Measurements from ENCODE around the gene KCNMB2.
"Not testable (repeated sequence)": the region's sequence is repeated elsewhere in the genome, so short reads cannot be mapped to it uniquely, and the experiment has no call there.

Gene KCNMB2

DNA sequence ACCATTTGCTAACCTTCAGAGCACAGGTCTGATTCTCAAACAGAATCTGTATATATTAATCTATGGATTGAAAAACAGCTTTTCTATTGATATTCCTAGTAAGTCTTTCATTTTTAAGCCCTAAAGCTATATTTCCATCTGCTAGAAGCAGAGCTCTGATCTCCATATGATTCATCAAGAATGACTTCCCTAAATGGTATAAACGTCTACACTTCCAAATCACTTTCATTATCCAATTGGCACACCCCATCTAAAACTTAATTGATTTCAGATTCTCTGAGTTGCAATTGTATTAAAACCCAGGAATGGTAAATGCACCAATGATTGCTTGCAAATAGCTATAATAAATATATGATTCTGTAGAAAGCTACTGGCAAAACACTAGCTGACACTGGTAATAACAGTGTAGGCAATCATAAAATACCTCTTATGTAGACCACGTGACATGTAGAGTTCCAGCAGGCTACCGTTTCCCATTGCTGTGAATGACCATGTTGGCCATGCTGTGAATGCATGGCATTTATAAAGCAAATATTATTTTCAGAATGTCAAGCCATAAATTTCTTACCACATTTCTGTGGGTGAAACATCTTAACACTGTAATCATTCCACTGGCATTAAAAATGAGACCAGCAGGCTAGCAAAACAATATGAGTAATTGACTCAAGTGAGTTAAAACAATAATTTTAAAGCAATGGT, 309.3 kb downstream of the KCNMB2 start:
- Histone ChIP-seq H3K9me3 (ENCODE audit: low read length) (no peaks in the 10 kb centered on the region), H3K4me3 (ENCODE audit: low read length) (no peak overlapping the region), H3K4me1 (ENCODE audit: insufficient read depth, low read length) (no peaks in the 10 kb centered on the region), H3K36me3 (ENCODE audit: insufficient read depth, low read length) (no peaks in the 10 kb centered on the region), H2AFZ (ENCODE audit: low read depth, low read length) (no peak overlapping the region), H3K27me3 (ENCODE audit: insufficient read depth, low read length) (no peaks in the 10 kb centered on the region)

DNA sequence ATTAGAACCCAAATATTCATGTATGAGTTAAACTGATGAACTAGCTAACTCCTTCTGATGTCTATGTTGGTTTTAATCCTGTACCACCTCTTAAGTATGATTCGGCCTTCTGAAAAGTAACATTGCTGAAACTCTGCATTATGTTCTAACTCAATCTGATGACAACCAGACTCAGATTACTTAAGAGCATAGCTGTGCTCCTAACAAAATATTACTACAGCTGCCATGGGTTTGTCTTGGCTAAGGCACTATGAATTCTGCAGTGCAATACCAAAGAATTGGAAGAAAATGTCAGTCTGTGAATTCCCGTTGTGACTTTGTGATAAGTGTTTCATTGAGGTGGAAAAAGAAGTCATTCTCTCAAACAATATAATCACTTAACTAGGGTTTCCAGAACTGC, 311.0 kb downstream of the KCNMB2 start:
- no peaks in the 10 kb centered on the region for H3K27me3 ChIP-seq (ENCODE audit: insufficient read depth, low read length)
- no peaks in the 10 kb centered on the region for H3K9me3 ChIP-seq (ENCODE audit: low read length)
- no peaks in the 10 kb centered on the region for H3K4me1 ChIP-seq (ENCODE audit: insufficient read depth, low read length)
- H3K4me3 ChIP-seq (ENCODE audit: low read length), result no peak overlapping the region
- H2AFZ ChIP-seq (ENCODE audit: low read depth, low read length), result no peak overlapping the region
- H3K36me3 ChIP-seq (ENCODE audit: insufficient read depth, low read length), result no peaks in the 10 kb centered on the region

DNA sequence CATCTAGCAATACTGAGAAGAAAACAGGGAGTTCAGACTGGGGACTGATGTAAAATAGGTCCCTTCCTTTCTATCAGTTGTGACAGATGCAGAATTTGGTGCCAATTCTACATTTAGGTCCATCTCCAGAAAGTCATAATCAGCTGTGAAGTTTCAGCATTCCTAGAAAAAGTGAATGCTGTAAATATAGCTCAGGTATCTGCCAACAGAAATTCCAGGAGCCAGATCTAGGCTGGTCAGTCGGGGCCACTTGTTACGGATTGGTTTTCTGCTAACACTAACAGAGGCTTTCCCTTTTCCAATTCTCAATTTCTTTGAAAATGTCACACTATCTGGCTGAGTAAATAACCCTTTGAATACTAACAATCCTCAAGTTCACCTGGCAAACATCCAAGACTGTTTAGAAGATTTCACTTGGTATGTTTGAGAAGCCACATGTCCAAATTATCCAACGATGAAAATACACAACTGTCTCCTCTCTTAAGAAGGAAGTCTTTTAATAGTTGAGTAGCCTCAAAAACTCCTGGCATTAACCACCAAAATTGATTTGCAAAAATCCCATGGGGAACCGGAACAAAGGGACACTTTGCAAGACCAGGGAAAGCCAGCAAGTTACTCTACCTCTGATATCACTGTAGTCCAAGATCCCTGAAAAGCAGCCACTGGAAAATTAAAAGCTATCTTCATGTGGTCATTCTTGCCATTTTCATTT, 313.1 kb downstream of the KCNMB2 start:
- no peaks in the 10 kb centered on the region for H3K9me3 ChIP-seq (ENCODE audit: low read length)
- H2AFZ ChIP-seq (ENCODE audit: low read depth, low read length), result no peak overlapping the region
- no peak overlapping the region for H3K4me3 ChIP-seq (ENCODE audit: low read length)
- no peaks in the 10 kb centered on the region for H3K36me3 ChIP-seq (ENCODE audit: insufficient read depth, low read length)
- no peaks in the 10 kb centered on the region for H3K4me1 ChIP-seq (ENCODE audit: insufficient read depth, low read length)
- no peaks in the 10 kb centered on the region for H3K27me3 ChIP-seq (ENCODE audit: insufficient read depth, low read length)

DNA sequence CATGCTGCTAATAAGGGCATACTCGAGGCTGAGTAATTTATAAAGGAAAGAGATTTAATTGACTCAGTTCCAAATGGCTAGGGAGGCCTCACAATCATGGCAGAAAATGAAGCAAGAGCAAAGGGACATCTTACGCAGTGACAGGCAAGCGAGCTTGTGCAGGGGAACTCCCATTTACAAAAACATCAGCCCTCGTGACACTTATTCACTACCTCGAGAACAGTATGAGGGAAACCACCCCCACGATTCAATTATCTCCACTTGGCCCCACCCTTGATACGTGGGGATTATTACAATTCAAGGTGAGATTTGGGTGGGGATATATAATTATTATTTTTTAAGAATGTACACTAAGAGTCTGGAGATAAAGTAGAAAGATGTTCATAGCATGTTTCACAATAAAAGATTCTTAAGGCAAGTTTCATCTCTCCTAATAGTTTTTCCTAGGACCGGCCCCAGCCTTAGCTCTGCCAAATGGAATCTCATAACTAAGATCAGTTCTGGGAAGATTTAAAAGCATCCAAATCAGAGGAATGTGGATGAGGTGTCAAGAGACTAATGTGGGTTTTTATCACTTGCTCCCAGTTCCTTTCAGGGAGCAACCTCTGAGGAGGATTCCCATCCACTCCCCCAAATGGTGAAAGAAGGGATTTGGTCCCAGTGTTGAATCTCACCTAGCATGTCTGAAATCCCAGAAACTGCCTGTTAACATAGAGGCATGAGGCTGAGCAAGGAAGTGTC, 314.4 kb downstream of the KCNMB2 start:
- Histone ChIP-seq H3K4me1 (ENCODE audit: insufficient read depth, low read length) (no peaks in the 10 kb centered on the region), H3K27me3 (ENCODE audit: insufficient read depth, low read length) (no peaks in the 10 kb centered on the region), H2AFZ (ENCODE audit: low read depth, low read length) (no peak overlapping the region), H3K4me3 (ENCODE audit: low read length) (no peak overlapping the region), H3K36me3 (ENCODE audit: insufficient read depth, low read length) (no peaks in the 10 kb centered on the region), H3K9me3 (ENCODE audit: low read length) (no peaks in the 10 kb centered on the region)

- Histone ChIP-seq H2AFZ (ENCODE audit: low read depth, low read length) (no peak overlapping the region), H3K36me3 (ENCODE audit: insufficient read depth, low read length) (no peaks in the 10 kb centered on the region), H3K4me3 (ENCODE audit: low read length) (no peak overlapping the region), H3K9me3 (ENCODE audit: low read length) (no peaks in the 10 kb centered on the region), H3K4me1 (ENCODE audit: insufficient read depth, low read length) (no peaks in the 10 kb centered on the region), H3K27me3 (ENCODE audit: insufficient read depth, low read length) (no peaks in the 10 kb centered on the region)
Measured at GRCh38 chr3:178851564-178851963, 315.3 kb downstream of the KCNMB2 start.

GRCh38 chr3:178856804-178857203, 320.6 kb downstream of the KCNMB2 start:
- H3K27me3 ChIP-seq (ENCODE audit: insufficient read depth, low read length), result no peaks in the 10 kb centered on the region
- no peaks in the 10 kb centered on the region for H3K4me1 ChIP-seq (ENCODE audit: insufficient read depth, low read length)
- no peaks in the 10 kb centered on the region for H3K36me3 ChIP-seq (ENCODE audit: insufficient read depth, low read length)
- no peak overlapping the region for H3K4me3 ChIP-seq (ENCODE audit: low read length)
- H3K9me3 ChIP-seq (ENCODE audit: low read length), result no peaks in the 10 kb centered on the region
- H2AFZ ChIP-seq (ENCODE audit: low read depth, low read length), result no peak overlapping the region

DNA sequence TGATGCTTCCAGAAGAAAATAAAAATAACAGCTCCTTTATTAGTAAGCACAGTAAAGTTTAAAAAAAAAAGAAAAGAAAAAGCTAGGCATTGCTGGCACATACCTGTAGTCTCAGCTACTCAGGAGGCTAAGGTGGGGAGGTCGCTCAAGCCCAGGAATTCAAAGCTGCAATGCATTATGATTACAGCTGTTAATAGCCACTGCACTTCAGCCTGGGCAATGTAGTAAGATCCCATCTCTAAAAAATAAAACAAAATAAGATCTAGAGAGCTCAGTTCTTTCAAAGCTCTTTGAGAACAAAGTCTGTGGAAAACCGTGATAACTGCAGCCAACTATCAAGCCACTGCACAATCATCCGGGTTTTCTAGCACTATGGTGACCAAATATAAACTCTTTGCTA, 323.1 kb downstream of the KCNMB2 start:
- H3K9me3 ChIP-seq (ENCODE audit: low read length), result no peaks in the 10 kb centered on the region
- H3K27me3 ChIP-seq (ENCODE audit: insufficient read depth, low read length), result no peaks in the 10 kb centered on the region
- no peaks in the 10 kb centered on the region for H3K36me3 ChIP-seq (ENCODE audit: insufficient read depth, low read length)
- no peak overlapping the region for H3K4me3 ChIP-seq (ENCODE audit: low read length)
- H2AFZ ChIP-seq (ENCODE audit: low read depth, low read length), result no peak overlapping the region
- no peaks in the 10 kb centered on the region for H3K4me1 ChIP-seq (ENCODE audit: insufficient read depth, low read length)

- not testable (repeated sequence) for H3K4me1 ChIP-seq (ENCODE audit: insufficient read depth, low read length); H3K4me3 ChIP-seq (ENCODE audit: low read length); H3K9me3 ChIP-seq (ENCODE audit: low read length)
Measured at GRCh38 chr3:178859900-178860436, 323.7 kb downstream of the KCNMB2 start.

DNA sequence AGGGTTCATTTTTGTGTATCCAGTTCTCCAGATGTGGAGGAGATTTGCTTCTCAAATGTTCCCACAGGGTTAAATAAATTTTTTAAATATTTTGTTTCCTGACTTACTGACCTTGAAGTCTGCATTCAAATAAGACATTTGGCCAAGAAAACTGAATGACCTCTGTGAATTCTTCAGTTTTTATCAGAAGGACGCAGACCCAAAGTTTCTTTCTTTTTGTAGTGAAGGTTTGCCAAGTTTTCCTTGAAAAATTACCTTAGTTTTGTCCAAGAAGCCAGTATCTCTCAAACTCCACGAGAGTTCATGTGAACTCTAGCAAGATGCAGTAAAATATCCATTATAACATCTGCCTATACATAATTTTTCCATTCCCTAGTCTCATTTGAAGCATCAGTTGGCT, 332.4 kb downstream of the KCNMB2 start:
- no peak overlapping the region for H2AFZ ChIP-seq (ENCODE audit: low read depth, low read length)
- H3K4me3 ChIP-seq (ENCODE audit: low read length), result no peak overlapping the region
- no peaks in the 10 kb centered on the region for H3K4me1 ChIP-seq (ENCODE audit: insufficient read depth, low read length)
- no peaks in the 10 kb centered on the region for H3K9me3 ChIP-seq (ENCODE audit: low read length)
- no peaks in the 10 kb centered on the region for H3K27me3 ChIP-seq (ENCODE audit: insufficient read depth, low read length)
- no peaks in the 10 kb centered on the region for H3K36me3 ChIP-seq (ENCODE audit: insufficient read depth, low read length)

More at GRCh38 chr3:178859900-178860436, 323.7 kb downstream of the KCNMB2 start:
- H3K36me3 ChIP-seq (ENCODE audit: insufficient read depth, low read length); H2AFZ ChIP-seq (ENCODE audit: low read depth, low read length); H3K27me3 ChIP-seq (ENCODE audit: insufficient read depth, low read length): not testable (repeated sequence)

DNA sequence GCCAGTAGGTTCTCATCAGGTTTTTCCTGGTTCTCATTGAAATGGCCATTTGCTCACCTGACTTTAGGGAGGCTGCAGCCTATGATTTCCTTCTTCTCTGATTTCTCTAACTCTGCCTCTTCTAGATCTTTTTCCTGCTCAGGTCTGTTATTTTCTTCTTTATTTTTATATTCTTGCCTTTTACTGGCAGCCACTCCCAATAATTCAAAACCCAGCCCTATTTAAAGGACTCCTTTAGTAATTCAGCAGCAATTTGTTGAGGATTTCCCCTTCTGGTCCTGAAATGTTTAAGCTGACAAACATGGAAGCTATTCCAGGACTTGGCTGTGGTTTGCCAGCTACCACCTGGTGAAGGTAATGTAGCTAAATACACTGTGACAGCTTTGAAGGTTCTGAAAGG, 333.8 kb downstream of the KCNMB2 start:
- no peaks in the 10 kb centered on the region for H3K27me3 ChIP-seq (ENCODE audit: insufficient read depth, low read length)
- no peak overlapping the region for H2AFZ ChIP-seq (ENCODE audit: low read depth, low read length)
- no peaks in the 10 kb centered on the region for H3K9me3 ChIP-seq (ENCODE audit: low read length)
- H3K4me3 ChIP-seq (ENCODE audit: low read length), result no peak overlapping the region
- no peaks in the 10 kb centered on the region for H3K36me3 ChIP-seq (ENCODE audit: insufficient read depth, low read length)
- no peaks in the 10 kb centered on the region for H3K4me1 ChIP-seq (ENCODE audit: insufficient read depth, low read length)

DNA sequence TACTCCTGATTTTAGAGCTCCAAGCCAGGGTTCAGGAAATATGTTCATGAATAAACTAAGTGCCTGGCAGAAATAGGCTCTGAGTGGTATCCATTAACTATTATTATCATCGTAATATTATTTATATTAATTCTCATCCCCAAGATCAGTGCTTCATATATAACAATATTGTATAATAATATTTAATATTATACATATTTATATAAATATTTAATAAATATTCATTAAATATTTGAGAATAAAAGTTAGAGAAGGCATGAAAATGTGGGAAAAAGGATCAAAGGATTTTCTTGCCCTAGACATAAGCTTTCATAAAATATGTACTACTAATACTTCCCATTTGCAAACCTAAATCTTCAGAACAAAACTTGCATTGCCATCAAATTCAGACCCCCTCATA, 338.9 kb downstream of the KCNMB2 start:
- H2AFZ ChIP-seq (ENCODE audit: low read depth, low read length), result no peak overlapping the region
- no peak overlapping the region for H3K4me3 ChIP-seq (ENCODE audit: low read length)
- no peaks in the 10 kb centered on the region for H3K9me3 ChIP-seq (ENCODE audit: low read length)
- no peaks in the 10 kb centered on the region for H3K36me3 ChIP-seq (ENCODE audit: insufficient read depth, low read length)
- H3K27me3 ChIP-seq (ENCODE audit: insufficient read depth, low read length), result no peaks in the 10 kb centered on the region
- H3K4me1 ChIP-seq (ENCODE audit: insufficient read depth, low read length), result no peaks in the 10 kb centered on the region

GRCh38 chr3:178875836-178876235, 339.6 kb downstream of the KCNMB2 start:
- Histone ChIP-seq H3K4me1 (ENCODE audit: insufficient read depth, low read length) (no peaks in the 10 kb centered on the region), H3K27me3 (ENCODE audit: insufficient read depth, low read length) (no peaks in the 10 kb centered on the region), H3K9me3 (ENCODE audit: low read length) (no peaks in the 10 kb centered on the region), H3K36me3 (ENCODE audit: insufficient read depth, low read length) (no peaks in the 10 kb centered on the region), H2AFZ (ENCODE audit: low read depth, low read length) (no peak overlapping the region), H3K4me3 (ENCODE audit: low read length) (no peak overlapping the region)

DNA sequence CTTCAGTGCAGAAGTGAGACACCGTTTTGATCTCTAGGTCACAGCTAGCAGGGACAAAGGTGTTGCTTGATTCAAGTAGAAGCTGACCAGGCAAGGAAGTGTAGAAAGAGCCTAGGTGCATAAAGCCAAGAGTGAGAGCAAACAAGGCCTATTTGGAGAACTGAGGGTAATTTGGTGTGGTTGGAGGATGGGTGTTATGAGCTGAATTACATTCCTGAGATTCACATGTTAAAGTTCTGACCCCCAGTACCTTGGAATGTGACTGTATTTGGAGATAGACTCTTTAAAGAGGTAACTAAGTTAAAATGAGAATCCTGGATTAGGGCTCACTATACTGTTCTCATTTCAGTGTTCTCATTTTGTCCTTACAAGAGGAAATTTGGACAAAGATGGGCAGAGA, 344.0 kb downstream of the KCNMB2 start:
- Histone ChIP-seq H3K9me3 (ENCODE audit: low read length) (no peaks in the 10 kb centered on the region), H3K4me3 (ENCODE audit: low read length) (no peak overlapping the region), H3K27me3 (ENCODE audit: insufficient read depth, low read length) (no peaks in the 10 kb centered on the region), H3K4me1 (ENCODE audit: insufficient read depth, low read length) (no peaks in the 10 kb centered on the region), H3K36me3 (ENCODE audit: insufficient read depth, low read length) (no peaks in the 10 kb centered on the region), H2AFZ (ENCODE audit: low read depth, low read length) (no peak overlapping the region)
